ENCODE data around the gene AP1G2.
A peak's percentile ranks its signal among the peaks of the same experiment; 100 is the strongest.

Gene AP1G2

GRCh38 chr14:23556700-23557440 is 10.7 kb downstream of the AP1G2 start:
- DNase-seq = no peak

GRCh38 chr14:23555882-23556699 is 11.5 kb downstream of the AP1G2 start, which contains the start of gene THTPA:
THTPA (plus strand) TSS chr14:23556271; CDS start chr14:23556758, 487 bp downstream.
- DNase-seq = peak; percentile 91

- no peak for DNase-seq
Measured at GRCh38 chr14:23555533-23555881, 12.1 kb downstream of the AP1G2 start.

- DNase-seq = peak; percentile 71
Measured at GRCh38 chr14:23551266-23552028, 16.1 kb downstream of the AP1G2 start, which contains the start of gene ZFHX2. ZFHX2 (minus strand) TSS chr14:23551765; CDS start chr14:23535325, 16,440 bp downstream.

GRCh38 chr14:23550812-23551265 is 16.8 kb downstream of the AP1G2 start:
- no peak for DNase-seq

- DNase-seq = no peak
Measured at GRCh38 chr14:23550131-23550811, 17.3 kb downstream of the AP1G2 start.

- no peak for DNase-seq
Measured at GRCh38 chr14:23548351-23549318, 19.0 kb downstream of the AP1G2 start.

- no peak for DNase-seq
Measured at GRCh38 chr14:23547924-23548323, 19.7 kb downstream of the AP1G2 start.

GRCh38 chr14:23546450-23547035 is 21.0 kb downstream of the AP1G2 start:
- DNase-seq = no peak

GRCh38 chr14:23545740-23546365 is 21.7 kb downstream of the AP1G2 start:
- no peak for DNase-seq

- DNase-seq = no peak
Measured at GRCh38 chr14:23544511-23545447, 22.8 kb downstream of the AP1G2 start.

- no peak for DNase-seq
Measured at GRCh38 chr14:23543403-23543802, 24.2 kb downstream of the AP1G2 start.

- DNase-seq = no peak
Measured at GRCh38 chr14:23542261-23542660, 25.3 kb downstream of the AP1G2 start.

GRCh38 chr14:23540141-23540469 is 27.5 kb downstream of the AP1G2 start:
- no peak for DNase-seq

- no peak for DNase-seq
Measured at GRCh38 chr14:23539248-23540140, 28.1 kb downstream of the AP1G2 start.

GRCh38 chr14:23538785-23539184 is 28.8 kb downstream of the AP1G2 start:
- no peak for DNase-seq

- DNase-seq = no peak
Measured at GRCh38 chr14:23538050-23538718, 29.4 kb downstream of the AP1G2 start.
